Right lobe of liver (tissue), 4 donors: ENCODE measurements around the gene PON1.

Experiments used
- POLR2A ChIP-seq: fragments of 450-650 bp; IDR thresholded peaks from one replicate; pipeline ENCODE4 v1.6.1; 2017; ENCODE audit warnings: antibody characterized with exemption, mild to moderate bottlenecking
- TF ChIP-seq, protein P1 (sequence below), 4 donors: fragments of 200-600 bp in 3 of 4; fragments of 450-650 bp in 1 of 4; IDR thresholded peaks; one replicate each; pipeline versions ENCODE4 v1.5.1 to v1.8.0; 2016 to 2022; ENCODE audit warnings: antibody characterized with exemption in 4 of 4, mild to moderate bottlenecking in 2 of 4
- donor health status: DM: no; HTN: no; CAD: no.
- donor health status: DM: no; HTN: no; CAD: no.
- donor health status: DM: no; HTN: yes; CAD: no.

DNA sequence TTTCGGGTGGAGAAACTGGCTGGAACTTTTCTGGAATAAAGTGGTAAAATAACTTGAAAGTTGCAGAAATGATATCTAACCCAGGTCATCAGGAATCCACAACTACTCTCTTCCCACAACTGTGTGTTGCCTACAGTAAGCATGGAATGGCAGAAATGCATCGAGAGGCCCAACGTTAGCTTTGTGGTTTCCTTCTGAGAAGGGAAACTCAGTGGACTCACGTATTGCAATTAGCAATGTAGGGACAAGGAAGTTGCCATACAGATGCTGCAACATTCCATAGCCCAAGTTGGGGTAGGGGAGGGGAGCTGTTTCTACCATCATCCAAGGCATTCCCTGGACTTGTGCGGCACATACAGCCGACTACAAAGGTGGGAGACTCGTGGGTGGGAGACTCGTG is 1.9 kb downstream of the PON1 start:
- TF ChIP-seq, protein P1, sequence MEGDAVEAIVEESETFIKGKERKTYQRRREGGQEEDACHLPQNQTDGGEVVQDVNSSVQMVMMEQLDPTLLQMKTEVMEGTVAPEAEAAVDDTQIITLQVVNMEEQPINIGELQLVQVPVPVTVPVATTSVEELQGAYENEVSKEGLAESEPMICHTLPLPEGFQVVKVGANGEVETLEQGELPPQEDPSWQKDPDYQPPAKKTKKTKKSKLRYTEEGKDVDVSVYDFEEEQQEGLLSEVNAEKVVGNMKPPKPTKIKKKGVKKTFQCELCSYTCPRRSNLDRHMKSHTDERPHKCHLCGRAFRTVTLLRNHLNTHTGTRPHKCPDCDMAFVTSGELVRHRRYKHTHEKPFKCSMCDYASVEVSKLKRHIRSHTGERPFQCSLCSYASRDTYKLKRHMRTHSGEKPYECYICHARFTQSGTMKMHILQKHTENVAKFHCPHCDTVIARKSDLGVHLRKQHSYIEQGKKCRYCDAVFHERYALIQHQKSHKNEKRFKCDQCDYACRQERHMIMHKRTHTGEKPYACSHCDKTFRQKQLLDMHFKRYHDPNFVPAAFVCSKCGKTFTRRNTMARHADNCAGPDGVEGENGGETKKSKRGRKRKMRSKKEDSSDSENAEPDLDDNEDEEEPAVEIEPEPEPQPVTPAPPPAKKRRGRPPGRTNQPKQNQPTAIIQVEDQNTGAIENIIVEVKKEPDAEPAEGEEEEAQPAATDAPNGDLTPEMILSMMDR (IDR thresholded peaks at IDR 0.05), result no peak
- no peak for TF ChIP-seq POLR2A
